MM.1S (cell line): ENCODE results near the gene JUND.

Experiments
- DNase-seq: peaks from one replicate; pipeline ENCODE4 v3.0.0-alpha.2; 2015
- H2AFZ ChIP-seq: fragments of 300-600 bp; sonication (generic); 2 replicates; pipeline ENCODE4 v1.6.0; 2016; ENCODE audit warnings: antibody characterized with exemption, low read length
- H3F3A ChIP-seq: fragments of 300-600 bp; sonication (generic); 2 replicates; pipeline ENCODE4 v1.6.1; 2016; ENCODE audit warnings: mild to moderate bottlenecking, antibody characterized with exemption, low read length, moderate library complexity, mixed read lengths; ENCODE audit not compliant: insufficient read depth
- H3K27ac ChIP-seq: fragments of 300-600 bp; sonication (generic); 2 replicates; pipeline ENCODE4 v1.5.1; 2016; ENCODE audit warnings: mild to moderate bottlenecking, low read length
- H3K27me3 ChIP-seq: fragments of 300-600 bp; sonication (generic); replicated peaks from 2 replicates; pipeline ENCODE4 v1.6.0; 2016; ENCODE audit warnings: low read length; ENCODE audit not compliant: insufficient read depth
- H3K36me3 ChIP-seq: fragments of 300-600 bp; sonication (generic); replicated peaks from 2 replicates; pipeline ENCODE4 v1.6.1; 2016; ENCODE audit warnings: mild to moderate bottlenecking, low read length, mixed read lengths; ENCODE audit not compliant: insufficient read depth
- H3K4me1 ChIP-seq: fragments of 300-600 bp; sonication (generic); 2 replicates; pipeline ENCODE4 v1.6.1; 2016; ENCODE audit warnings: low read length, mixed read lengths
- H3K4me2 ChIP-seq: fragments of 300-600 bp; sonication (generic); 2 replicates; pipeline ENCODE4 v1.6.0; 2016; ENCODE audit warnings: low read depth, low read length
- H3K4me3 ChIP-seq: fragments of 300-600 bp; sonication (generic); 2 replicates; pipeline ENCODE4 v1.5.1; 2016; ENCODE audit warnings: low read length, mixed read lengths
- H3K79me2 ChIP-seq: fragments of 300-600 bp; sonication (generic); 2 replicates; pipeline ENCODE4 v1.6.1; 2016; ENCODE audit warnings: mixed run types, low read length, mixed read lengths
- H3K9ac ChIP-seq: fragments of 300-600 bp; sonication (generic); 2 replicates; pipeline ENCODE4 v1.6.1; 2016; ENCODE audit warnings: low read length, mixed read lengths
- H3K9me2 ChIP-seq: fragments of 300-600 bp; sonication (generic); replicated peaks from 2 replicates; pipeline ENCODE4 v1.6.1; 2016; ENCODE audit warnings: mild to moderate bottlenecking, low read length, mixed read lengths; ENCODE audit not compliant: insufficient read depth
- H3K9me3 ChIP-seq: fragments of 300-600 bp; sonication (generic); replicated peaks from 2 replicates; pipeline ENCODE4 v1.6.1; 2016; ENCODE audit warnings: mild to moderate bottlenecking, low read length, mixed read lengths; ENCODE audit not compliant: insufficient read depth
- H4K20me1 ChIP-seq: fragments of 300-600 bp; sonication (generic); 2 replicates; pipeline ENCODE4 v1.6.1; 2016; ENCODE audit warnings: mild to moderate bottlenecking, low read length, moderate library complexity, mixed read lengths; ENCODE audit not compliant: insufficient read depth
- EZH2 ChIP-seq: fragments of 300-600 bp; sonication (generic); optimal IDR thresholded peaks from 2 replicates; pipeline ENCODE3; 2017; ENCODE audit warnings: low read depth, mild to moderate bottlenecking, antibody characterized with exemption, low read length, mixed read lengths
- EZH2phosphoT487 ChIP-seq: fragments of 300-600 bp; sonication (generic); IDR thresholded peaks from 2 replicates; pipeline ENCODE4 v1.6.1; 2018; ENCODE audit warnings: antibody characterized with exemption, low read length
- TF ChIP-seq, protein P1 (sequence below): fragments of 300-600 bp; sonication (generic); IDR thresholded peaks from 2 replicates; pipeline ENCODE4 v1.5.1; 2016; ENCODE audit warnings: antibody characterized with exemption, low read length, mixed read lengths

The JUND gene

DNA sequence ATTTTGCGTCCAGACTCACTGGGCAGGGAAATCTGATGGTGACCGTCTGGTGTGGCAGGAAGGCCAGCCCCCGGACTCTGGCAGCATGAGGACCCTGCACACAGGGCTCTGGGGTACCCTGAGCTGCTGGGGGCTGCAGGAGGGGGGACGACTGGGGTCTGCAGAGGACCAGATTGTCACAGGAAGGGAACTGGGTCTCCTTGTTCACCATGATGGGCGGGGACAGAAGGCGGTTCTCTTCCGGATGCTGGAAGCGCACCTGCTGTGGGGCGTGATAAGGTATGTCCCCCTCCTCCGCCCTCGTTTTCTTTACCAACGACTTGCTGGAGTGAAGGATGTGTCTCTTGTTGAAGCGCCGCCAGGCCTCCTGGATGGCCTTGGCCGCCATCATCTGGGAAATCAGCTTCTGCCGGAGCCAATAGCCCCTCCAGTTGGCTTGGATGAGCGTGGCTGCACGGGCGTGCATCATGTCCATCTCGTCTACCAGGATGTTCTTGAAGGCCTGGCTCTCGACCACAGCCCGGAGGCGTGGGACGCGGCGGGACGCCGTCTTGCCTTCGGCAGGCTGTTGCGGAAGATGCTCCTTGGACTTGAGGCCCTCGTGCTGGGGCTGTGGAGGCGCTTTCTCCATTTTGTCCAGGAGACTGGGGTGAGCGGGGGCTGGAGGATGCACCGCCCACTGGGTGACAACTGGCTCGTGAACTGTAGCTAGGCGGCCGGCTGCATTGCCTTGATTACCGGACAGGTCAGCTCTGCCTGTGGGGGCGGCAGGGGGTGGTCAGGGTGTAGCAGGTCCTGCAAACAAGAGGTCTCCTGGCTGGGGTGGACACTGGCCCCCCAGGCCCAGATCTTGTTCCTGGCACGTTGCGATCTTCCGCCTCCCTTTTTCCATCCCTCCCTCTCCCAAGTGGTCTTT, 14.4 kb downstream of the JUND start:
- no peak for DNase-seq
- Histone ChIP-seq H3K27ac (no peak overlapping the region), H4K20me1 (no peaks in the 10 kb centered on the region), H3K27me3 (peaks cover 61% of the 10 kb centered on the region), H3K4me1 (no peaks in the 10 kb centered on the region), H3K36me3 (no peaks in the 10 kb centered on the region), H3F3A (no peaks in the 10 kb centered on the region), H3K79me2 (no peaks in the 10 kb centered on the region), H3K4me2 (no peak overlapping the region), H2AFZ (no peak overlapping the region), H3K9ac (no peak overlapping the region), H3K4me3 (no peak overlapping the region), H3K9me3 (no peaks in the 10 kb centered on the region), H3K9me2 (no peaks in the 10 kb centered on the region)
- TF ChIP-seq, protein P1, sequence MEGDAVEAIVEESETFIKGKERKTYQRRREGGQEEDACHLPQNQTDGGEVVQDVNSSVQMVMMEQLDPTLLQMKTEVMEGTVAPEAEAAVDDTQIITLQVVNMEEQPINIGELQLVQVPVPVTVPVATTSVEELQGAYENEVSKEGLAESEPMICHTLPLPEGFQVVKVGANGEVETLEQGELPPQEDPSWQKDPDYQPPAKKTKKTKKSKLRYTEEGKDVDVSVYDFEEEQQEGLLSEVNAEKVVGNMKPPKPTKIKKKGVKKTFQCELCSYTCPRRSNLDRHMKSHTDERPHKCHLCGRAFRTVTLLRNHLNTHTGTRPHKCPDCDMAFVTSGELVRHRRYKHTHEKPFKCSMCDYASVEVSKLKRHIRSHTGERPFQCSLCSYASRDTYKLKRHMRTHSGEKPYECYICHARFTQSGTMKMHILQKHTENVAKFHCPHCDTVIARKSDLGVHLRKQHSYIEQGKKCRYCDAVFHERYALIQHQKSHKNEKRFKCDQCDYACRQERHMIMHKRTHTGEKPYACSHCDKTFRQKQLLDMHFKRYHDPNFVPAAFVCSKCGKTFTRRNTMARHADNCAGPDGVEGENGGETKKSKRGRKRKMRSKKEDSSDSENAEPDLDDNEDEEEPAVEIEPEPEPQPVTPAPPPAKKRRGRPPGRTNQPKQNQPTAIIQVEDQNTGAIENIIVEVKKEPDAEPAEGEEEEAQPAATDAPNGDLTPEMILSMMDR, result no peak
- TF ChIP-seq EZH2 (no peak), EZH2phosphoT487 (no peak)

DNA sequence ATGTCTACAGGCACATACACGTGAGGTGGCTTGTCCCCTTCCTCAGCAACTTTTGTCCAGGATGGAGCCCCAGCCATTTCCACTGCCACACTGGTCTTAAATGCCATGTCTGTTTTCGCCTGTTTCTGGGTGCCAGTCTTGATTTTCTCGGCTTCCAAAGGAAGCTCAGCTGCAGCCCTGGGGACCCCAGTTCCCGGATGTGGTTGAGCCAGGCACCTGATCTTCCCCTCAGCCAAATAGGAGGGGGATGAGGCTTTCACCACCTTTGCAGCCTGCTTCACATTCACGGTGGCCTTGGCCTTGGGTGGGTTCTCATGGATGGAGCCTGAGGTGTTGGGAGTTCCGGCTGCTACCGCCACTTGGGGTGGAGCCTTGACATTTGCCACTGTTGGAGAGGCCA, 15.8 kb downstream of the JUND start:
- no peaks in the 10 kb centered on the region for H3K4me1 ChIP-seq
- no peak for TF ChIP-seq EZH2
- TF ChIP-seq, protein P1, result no peak
- TF ChIP-seq EZH2phosphoT487, result no peak
- DNase-seq, result no peak
- H3K79me2 ChIP-seq, result no peaks in the 10 kb centered on the region
- H3K27ac ChIP-seq, result no peak overlapping the region
- no peaks in the 10 kb centered on the region for H3K36me3 ChIP-seq
- no peaks in the 10 kb centered on the region for H3F3A ChIP-seq
- no peak overlapping the region for H3K4me3 ChIP-seq
- H3K4me2 ChIP-seq, result no peak overlapping the region
- peaks cover 58% of the 10 kb centered on the region for H3K27me3 ChIP-seq
- H4K20me1 ChIP-seq, result no peaks in the 10 kb centered on the region
- no peaks in the 10 kb centered on the region for H3K9me3 ChIP-seq
- no peaks in the 10 kb centered on the region for H3K9me2 ChIP-seq
- H2AFZ ChIP-seq, result no peak overlapping the region
- H3K9ac ChIP-seq, result no peak overlapping the region

DNA sequence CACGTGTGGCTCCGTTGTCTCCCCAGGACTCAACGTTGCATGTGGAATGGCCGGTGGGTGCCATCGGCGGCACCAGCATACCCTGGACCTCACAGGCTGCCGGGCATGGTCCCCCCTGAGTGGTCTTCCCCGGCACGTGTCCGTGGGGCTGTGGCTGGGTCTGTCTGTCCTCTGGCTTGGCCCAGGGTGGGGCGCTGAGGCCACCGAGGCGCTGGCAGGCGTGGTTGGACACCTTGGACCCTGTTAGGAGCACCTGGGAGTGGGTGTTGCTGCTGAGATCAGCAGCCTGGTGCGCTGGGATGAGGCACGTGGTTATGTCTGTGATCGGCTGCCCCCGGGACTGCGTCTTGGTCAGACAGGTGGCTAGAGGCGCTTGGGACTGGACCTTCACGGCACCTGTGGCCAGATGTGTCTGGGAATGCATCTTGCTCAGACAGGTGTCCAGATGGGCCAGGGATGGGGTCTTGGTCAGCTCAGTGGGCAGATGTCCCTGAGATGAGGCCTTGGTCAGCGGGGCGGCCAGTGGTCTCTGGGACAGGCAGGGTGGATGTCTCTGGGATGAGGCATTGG, 16.4 kb downstream of the JUND start:
- H3K36me3 ChIP-seq, result no peaks in the 10 kb centered on the region
- no peaks in the 10 kb centered on the region for H3K4me1 ChIP-seq
- no peaks in the 10 kb centered on the region for H4K20me1 ChIP-seq
- H3K27me3 ChIP-seq, result peaks cover 63% of the 10 kb centered on the region
- DNase-seq, result no peak
- H3K9ac ChIP-seq, result no peak overlapping the region
- TF ChIP-seq EZH2phosphoT487 (no peak), EZH2 (no peak)
- TF ChIP-seq, protein P1, result no peak
- no peak overlapping the region for H3K4me3 ChIP-seq
- H2AFZ ChIP-seq, result no peak overlapping the region
- no peak overlapping the region for H3K27ac ChIP-seq
- no peaks in the 10 kb centered on the region for H3K9me3 ChIP-seq
- no peaks in the 10 kb centered on the region for H3K9me2 ChIP-seq
- no peaks in the 10 kb centered on the region for H3K79me2 ChIP-seq
- no peak overlapping the region for H3K4me2 ChIP-seq
- no peaks in the 10 kb centered on the region for H3F3A ChIP-seq
